ENCODE measurements around the gene KRTAP10-12.

The KRTAP10-12 gene

GRCh38 chr21:44699502-44700001 is 2.6 kb downstream of the KRTAP10-12 start:
- TF ChIP-seq CTCF (IDR thresholded peaks at IDR 0.05; ENCODE audit: low read depth, low read length, missing control alignments) = no peak
- no peak for DNase-seq (ENCODE audit: extremely low read depth, low read depth)
- H3K4me3 ChIP-seq (replicated peaks; ENCODE audit: low read depth, low read length) = no peak overlapping the region

- no peak overlapping the region for H3K4me3 ChIP-seq (replicated peaks; ENCODE audit: low read depth, low read length)
- no peak for TF ChIP-seq CTCF (IDR thresholded peaks at IDR 0.05; ENCODE audit: low read depth, low read length, missing control alignments)
- no peak for DNase-seq (ENCODE audit: extremely low read depth, low read depth)
Observed at GRCh38 chr21:44700101-44701022, 3.4 kb downstream of the KRTAP10-12 start.

GRCh38 chr21:44701023-44701400 is 4.0 kb downstream of the KRTAP10-12 start:
- no peak for TF ChIP-seq CTCF (IDR thresholded peaks at IDR 0.05; ENCODE audit: low read depth, low read length, missing control alignments)
- no peak for DNase-seq (ENCODE audit: extremely low read depth, low read depth)
- H3K4me3 ChIP-seq (replicated peaks; ENCODE audit: low read depth, low read length) = no peak overlapping the region

GRCh38 chr21:44701541-44701940 is 4.6 kb downstream of the KRTAP10-12 start:
- TF ChIP-seq CTCF (IDR thresholded peaks at IDR 0.05; ENCODE audit: low read depth, low read length, missing control alignments) = no peak
- no peak for DNase-seq (ENCODE audit: extremely low read depth, low read depth)
- H3K4me3 ChIP-seq (replicated peaks; ENCODE audit: low read depth, low read length) = no peak overlapping the region

GRCh38 chr21:44702111-44702972 is 5.4 kb downstream of the KRTAP10-12 start:
- H3K4me3 ChIP-seq (replicated peaks; ENCODE audit: low read depth, low read length) = no peak overlapping the region
- no peak for DNase-seq (ENCODE audit: extremely low read depth, low read depth)
- TF ChIP-seq CTCF (IDR thresholded peaks at IDR 0.05; ENCODE audit: low read depth, low read length, missing control alignments) = no peak

- H3K4me3 ChIP-seq (replicated peaks; ENCODE audit: low read depth, low read length) = no peak overlapping the region
- no peak for TF ChIP-seq CTCF (IDR thresholded peaks at IDR 0.05; ENCODE audit: low read depth, low read length, missing control alignments)
- no peak for DNase-seq (ENCODE audit: extremely low read depth, low read depth)
Observed at GRCh38 chr21:44702973-44703730, 6.2 kb downstream of the KRTAP10-12 start.

Data from HFF-Myc (cell line).